AG10803 (cell line): Measurements from ENCODE around the gene SMARCA2.
"Not testable (repeated sequence)": the region's sequence is repeated elsewhere in the genome, so short reads cannot be mapped to it uniquely, and the experiment has no call there.

Source experiments
- DNase-seq: peaks from one replicate; pipeline ENCODE4 v3.0.0; 2010; ENCODE audit warnings: low read depth
- H3K4me3 ChIP-seq: 2 replicates; pipeline ENCODE4 v1.5.1; 2011; ENCODE audit warnings: mild to moderate bottlenecking, low read length, control low read depth
- TF ChIP-seq, protein P1 (sequence below): conservative IDR thresholded peaks from 2 replicates; pipeline ENCODE4 v1.5.1; 2011; ENCODE audit warnings: mild to moderate bottlenecking, low read length, control low read depth, inconsistent platforms

Gene SMARCA2

GRCh38 chr9:2146700-2147099, 131.6 kb downstream of the SMARCA2 start:
- not testable (repeated sequence) for DNase-seq, H3K4me3 ChIP-seq
- TF ChIP-seq, protein P1, sequence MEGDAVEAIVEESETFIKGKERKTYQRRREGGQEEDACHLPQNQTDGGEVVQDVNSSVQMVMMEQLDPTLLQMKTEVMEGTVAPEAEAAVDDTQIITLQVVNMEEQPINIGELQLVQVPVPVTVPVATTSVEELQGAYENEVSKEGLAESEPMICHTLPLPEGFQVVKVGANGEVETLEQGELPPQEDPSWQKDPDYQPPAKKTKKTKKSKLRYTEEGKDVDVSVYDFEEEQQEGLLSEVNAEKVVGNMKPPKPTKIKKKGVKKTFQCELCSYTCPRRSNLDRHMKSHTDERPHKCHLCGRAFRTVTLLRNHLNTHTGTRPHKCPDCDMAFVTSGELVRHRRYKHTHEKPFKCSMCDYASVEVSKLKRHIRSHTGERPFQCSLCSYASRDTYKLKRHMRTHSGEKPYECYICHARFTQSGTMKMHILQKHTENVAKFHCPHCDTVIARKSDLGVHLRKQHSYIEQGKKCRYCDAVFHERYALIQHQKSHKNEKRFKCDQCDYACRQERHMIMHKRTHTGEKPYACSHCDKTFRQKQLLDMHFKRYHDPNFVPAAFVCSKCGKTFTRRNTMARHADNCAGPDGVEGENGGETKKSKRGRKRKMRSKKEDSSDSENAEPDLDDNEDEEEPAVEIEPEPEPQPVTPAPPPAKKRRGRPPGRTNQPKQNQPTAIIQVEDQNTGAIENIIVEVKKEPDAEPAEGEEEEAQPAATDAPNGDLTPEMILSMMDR = peak; percentile 17; the same call in 1 of the 2 replicates

DNA sequence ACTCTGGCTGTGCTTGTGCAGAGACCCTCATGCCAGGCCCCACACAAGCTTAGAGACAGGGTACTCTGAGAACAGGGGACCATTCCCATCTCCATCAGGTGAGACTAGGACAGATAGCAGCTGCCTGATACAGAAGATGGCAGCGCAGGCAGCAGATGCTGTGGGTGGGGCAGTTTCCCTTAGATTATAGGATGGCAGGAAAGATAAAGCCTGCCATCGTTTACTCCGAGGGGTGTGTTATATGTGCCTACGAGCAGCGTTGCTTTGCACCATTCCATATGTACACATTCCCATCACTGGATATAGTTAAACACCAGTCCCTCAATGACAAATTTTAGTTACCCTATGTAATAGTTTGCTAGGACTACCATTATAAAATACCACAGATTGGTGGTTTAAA, 135.2 kb downstream of the SMARCA2 start:
- no peak for DNase-seq
- TF ChIP-seq, protein P1 = no peak
- no peak overlapping the region for H3K4me3 ChIP-seq

DNA sequence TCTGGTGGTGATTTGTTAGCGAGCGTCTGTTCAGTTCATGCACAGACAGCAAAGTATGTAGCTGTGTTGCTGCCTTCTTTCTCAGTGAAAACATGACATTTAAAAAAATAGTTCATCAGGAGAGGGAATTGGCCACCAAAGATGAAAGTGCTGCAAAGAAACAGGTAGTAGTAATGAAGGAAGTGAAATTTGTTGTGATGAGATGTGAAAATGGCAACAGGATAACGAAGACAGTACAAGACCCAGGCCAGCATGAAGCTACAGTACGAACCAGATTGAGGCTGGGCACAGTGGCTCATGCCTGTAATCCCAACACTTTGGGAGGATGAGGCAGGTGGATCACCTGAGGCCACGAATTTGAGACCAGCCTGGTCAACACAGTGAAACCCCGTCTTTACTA, 136.0 kb downstream of the SMARCA2 start:
- TF ChIP-seq, protein P1 = no peak
- DNase-seq = no peak
- H3K4me3 ChIP-seq = no peak overlapping the region

DNA sequence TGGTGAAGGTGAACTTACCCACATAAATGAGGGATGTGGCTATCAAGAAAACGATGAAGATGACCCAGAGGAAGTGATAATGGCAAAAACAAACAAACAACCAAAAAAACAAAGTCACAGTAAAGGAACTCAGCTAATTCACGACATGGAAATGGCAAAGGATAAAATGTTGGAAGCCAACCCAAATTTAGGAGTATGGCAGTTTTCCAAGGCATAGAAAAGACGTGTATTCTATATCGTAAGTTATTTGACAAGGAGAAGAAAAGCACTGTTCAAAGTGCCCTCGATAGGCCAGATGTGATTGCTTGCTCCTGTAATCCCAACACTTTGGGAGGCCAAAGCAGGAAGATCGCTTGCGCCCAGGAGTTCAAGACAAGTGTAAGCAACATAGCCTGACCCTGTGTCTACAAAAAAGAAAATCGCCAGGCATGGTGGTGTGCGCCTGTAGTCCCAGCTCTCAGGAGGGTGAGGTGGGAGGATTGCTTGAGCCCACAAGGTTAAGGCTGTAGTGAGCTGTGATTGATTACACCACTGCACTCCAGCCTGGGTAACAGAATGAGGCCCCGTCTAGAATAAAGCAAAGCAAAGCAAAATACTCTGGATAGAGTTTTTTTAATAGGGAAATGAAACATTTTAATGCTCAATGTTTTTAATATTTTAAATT, 138.0 kb downstream of the SMARCA2 start:
- DNase-seq = no peak
- no peak overlapping the region for H3K4me3 ChIP-seq
- TF ChIP-seq, protein P1 = no peak

GRCh38 chr9:2153630-2154217, 138.6 kb downstream of the SMARCA2 start:
- no peak for DNase-seq
- H3K4me3 ChIP-seq = no peak overlapping the region
- TF ChIP-seq, protein P1 = no peak

- TF ChIP-seq, protein P1 = no peak
- H3K4me3 ChIP-seq = no peak overlapping the region
- DNase-seq = no peak
These were observed 139.6 kb downstream of the SMARCA2 start for GRCh38 chr9:2154731-2155130.

GRCh38 chr9:2155966-2156365, 140.8 kb downstream of the SMARCA2 start:
- no peak for DNase-seq
- no peak overlapping the region for H3K4me3 ChIP-seq
- TF ChIP-seq, protein P1 = no peak
